ENCODE results near the gene TSC2.

The TSC2 gene

DNA sequence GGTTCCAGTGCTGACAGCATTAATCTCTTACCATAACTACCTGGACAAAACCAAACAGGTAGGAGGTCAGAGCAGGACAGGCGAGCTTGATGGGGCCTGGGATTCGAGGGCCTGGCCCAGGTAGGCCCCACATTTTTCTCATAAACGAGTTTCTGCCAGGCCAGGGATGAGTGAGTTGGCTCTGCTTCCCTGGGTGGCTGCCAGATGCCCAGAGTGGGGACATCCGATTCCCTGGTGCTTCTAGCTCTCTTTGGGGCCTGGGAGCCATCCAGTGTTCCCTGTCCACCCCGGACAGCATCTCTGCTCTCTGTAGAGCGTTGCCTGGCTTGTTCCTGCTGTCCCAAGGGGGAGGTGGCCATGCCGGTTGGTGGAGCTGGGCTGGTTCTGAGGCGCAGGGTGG is 25.1 kb downstream of the TSC2 start:
- no peak for DNase-seq

GRCh38 chr16:2074071-2074470 is 26.3 kb downstream of the TSC2 start:
- DNase-seq = no peak

- DNase-seq = no peak
These were observed 27.8 kb downstream of the TSC2 start for GRCh38 chr16:2075631-2076030.

GRCh38 chr16:2076072-2076865 is 28.5 kb downstream of the TSC2 start:
- DNase-seq = no peak

- DNase-seq = no peak
These were observed 29.2 kb downstream of the TSC2 start for GRCh38 chr16:2077016-2077415.

- DNase-seq = no peak
These were observed 29.9 kb downstream of the TSC2 start for GRCh38 chr16:2077696-2078095.

DNA sequence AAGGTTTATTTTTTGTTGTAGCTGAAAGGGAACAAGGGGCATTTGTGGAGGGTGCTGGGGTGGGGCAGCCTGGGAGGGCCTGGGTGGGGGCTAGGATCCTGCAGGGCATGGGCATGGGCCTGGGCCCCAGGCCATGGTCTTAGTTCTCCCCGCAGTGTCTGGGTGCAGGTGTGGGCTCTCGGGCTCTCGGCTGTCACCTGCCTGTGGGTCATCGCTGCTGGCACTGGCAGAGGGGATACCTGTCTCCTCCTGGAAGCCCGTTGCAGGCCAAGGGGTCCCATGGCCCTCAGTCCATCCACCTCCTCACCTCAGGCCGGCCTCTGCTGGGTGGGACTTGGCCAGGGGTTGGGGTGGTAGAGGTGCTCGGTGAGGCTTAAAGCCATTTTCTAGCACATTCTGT is 30.3 kb downstream of the TSC2 start:
- no peak for DNase-seq

DNA sequence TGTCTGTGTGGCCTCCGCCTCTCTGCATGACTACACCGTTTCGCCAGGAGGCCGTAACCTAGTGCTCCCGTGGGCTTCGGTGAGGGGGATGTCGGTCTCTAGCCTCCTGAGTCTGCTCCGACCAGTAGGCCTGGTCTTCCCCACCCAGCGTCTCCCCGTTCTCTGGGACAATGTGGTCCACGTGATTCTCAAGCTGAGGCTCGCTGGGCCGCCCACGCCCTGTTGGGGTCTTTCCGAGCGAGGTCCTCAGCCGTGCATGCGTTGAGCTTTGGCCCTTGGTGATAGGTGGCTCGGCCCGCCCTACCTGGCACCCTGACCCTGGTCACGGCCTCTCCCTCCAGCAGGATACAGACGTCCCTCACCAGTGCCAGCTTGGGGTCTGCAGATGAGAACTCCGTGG is 30.9 kb downstream of the TSC2 start:
- no peak for DNase-seq

DNA sequence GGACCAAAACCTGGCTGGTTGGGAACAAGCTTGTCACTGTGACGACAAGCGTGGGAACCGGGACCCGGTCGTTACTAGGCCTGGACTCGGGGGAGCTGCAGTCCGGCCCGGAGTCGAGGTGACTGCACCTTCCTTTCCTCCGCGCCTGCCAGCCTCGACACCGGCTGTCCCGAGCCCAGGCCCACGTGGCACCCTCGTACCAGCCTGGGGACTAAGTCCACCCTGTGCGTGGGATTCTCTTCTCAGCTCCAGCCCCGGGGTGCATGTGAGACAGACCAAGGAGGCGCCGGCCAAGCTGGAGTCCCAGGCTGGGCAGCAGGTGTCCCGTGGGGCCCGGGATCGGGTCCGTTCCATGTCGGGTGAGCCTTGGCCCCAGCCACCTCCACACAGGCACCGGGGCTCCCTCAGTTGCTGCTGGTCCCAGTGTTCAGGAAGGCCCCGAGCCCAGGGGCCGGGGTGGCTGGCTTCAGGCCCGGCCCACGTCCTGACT is 31.6 kb downstream of the TSC2 start:
- no peak for DNase-seq

DNA sequence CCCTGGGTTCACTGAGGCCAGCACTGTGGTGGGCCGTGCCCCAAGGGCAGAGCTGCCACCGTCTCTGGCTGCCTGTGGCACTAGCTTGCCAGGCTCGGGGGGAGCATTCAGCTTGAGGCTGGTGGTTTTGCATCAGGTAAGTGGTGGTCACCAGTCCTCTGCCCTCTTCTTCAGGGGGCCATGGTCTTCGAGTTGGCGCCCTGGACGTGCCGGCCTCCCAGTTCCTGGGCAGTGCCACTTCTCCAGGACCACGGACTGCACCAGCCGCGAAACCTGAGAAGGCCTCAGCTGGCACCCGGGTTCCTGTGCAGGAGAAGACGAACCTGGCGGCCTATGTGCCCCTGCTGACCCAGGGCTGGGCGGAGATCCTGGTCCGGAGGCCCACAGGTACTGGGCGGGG is 32.2 kb downstream of the TSC2 start:
- DNase-seq = no peak

GRCh38 chr16:2081201-2082084 is 33.7 kb downstream of the TSC2 start:
- no peak for DNase-seq

DNA sequence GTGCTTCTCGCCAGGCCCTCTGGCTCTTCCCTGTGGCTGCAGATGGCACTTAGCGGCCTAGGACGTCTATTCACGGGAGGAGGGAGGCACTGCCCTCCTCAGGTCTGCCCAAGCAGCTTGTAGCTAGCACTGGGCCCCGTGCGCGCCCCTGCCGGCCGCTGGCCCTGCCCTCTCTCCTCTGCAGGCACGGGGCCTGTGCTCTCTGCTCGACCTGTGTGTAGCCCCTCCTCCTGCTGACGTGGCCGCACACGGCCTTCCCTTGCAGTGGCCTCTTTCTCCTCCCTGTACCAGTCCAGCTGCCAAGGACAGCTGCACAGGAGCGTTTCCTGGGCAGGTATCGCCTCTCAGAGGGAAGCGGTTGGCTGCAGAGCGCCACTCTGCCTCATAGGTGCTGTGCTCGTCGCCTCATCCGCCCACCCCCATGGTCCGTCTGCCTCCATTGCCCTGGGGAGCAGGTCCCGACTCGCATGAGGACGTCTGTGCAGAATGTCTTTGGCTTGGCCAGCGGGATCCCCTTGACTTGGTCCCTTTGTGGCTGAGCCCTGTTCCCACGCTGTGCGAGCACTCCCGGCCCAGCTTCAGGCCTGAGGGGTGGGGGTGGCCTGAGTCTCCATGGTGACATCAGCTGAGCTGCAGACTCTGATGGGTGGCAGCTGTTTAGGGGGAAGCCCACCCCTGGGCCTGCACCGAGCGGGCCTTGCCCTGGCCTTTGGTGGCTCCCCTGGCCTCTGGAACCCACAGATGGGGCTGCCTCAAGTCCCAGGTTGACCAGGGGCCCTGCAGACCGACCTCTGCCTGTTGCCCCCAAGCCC is 34.6 kb downstream of the TSC2 start:
- DNase-seq = no peak

DNA sequence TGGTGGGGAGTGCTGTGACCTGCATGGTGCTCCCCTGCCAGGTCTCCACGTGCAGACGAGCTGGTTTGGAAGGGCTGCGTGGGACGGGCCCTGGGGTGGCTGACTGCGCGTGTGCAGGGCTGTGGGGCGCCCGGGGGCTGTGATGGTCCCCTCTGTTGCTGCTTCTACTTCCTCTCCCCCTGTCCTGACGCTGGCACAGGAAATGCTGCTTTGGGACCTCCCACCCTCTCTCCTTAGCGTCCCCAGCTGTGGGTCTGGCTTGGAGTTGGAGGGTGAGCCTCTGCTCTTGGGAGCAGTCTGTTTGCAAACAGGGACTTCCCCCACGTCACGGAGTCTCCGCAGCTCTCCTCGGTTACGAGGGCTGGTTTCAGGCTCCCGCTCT is 35.2 kb downstream of the TSC2 start:
- DNase-seq = no peak

- DNase-seq = no peak
These were observed 35.6 kb downstream of the TSC2 start for GRCh38 chr16:2083409-2083808.

- DNase-seq = no peak
These were observed 36.3 kb downstream of the TSC2 start for GRCh38 chr16:2083876-2084780.

DNA sequence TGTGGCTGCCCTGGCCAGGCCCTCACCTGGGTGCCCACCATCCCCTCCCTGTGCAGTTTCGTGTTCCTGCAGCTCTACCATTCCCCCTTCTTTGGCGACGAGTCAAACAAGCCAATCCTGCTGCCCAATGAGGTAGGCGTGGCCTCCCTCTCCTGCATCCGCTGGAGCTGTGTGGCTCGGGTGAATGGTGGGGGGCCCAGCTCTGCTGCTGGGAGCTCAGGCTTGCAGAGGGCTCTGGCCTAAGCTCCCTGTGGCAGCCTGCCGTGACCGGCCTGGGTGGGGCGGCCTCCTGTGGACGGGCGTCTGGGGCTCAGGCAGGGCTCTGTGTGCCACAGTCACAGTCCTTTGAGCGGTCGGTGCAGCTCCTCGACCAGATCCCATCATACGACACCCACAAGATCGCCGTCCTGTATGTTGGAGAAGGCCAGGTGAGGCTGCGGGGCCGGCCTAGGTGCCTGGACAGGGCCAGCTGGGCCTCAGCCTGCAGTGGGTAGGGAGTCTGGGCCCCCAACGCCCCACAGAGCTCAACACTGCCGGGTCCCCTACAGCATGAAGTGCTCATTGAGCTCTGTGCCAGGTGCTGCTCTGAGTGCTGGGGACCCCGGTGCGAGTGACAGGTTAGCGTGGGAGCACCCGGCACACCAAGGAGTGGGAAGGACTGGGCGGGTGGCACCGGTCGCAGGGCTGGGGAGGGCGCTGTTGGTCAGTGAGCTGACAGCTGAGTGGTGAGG is 37.3 kb downstream of the TSC2 start:
- no peak for DNase-seq

- DNase-seq = no peak
These were observed 37.9 kb downstream of the TSC2 start for GRCh38 chr16:2085669-2086068.

DNA sequence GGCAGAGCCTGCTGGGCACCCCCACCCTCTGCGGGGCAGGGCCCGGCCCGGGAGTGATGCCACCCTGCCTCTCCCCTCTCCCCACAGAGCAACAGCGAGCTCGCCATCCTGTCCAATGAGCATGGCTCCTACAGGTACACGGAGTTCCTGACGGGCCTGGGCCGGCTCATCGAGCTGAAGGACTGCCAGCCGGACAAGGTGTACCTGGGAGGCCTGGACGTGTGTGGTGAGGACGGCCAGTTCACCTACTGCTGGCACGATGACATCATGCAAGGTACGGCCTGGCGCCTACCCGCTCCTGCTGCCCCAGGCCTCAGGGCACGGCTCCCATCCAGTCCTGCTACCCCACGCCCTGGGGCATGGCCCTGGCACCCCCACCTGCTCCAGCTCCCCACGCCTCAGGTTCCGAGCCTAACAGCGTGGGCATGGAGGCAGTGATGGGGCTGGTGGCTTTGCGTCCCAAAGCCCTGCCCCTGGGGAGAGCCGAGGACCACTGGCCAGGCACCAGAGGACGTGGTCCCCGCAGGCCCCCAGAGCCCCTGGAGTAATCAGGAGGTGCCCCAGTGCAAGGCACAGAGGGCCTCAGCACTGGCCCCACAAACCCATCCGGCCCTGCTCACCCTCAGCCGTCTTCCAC is 38.4 kb downstream of the TSC2 start:
- DNase-seq = no peak

DNA sequence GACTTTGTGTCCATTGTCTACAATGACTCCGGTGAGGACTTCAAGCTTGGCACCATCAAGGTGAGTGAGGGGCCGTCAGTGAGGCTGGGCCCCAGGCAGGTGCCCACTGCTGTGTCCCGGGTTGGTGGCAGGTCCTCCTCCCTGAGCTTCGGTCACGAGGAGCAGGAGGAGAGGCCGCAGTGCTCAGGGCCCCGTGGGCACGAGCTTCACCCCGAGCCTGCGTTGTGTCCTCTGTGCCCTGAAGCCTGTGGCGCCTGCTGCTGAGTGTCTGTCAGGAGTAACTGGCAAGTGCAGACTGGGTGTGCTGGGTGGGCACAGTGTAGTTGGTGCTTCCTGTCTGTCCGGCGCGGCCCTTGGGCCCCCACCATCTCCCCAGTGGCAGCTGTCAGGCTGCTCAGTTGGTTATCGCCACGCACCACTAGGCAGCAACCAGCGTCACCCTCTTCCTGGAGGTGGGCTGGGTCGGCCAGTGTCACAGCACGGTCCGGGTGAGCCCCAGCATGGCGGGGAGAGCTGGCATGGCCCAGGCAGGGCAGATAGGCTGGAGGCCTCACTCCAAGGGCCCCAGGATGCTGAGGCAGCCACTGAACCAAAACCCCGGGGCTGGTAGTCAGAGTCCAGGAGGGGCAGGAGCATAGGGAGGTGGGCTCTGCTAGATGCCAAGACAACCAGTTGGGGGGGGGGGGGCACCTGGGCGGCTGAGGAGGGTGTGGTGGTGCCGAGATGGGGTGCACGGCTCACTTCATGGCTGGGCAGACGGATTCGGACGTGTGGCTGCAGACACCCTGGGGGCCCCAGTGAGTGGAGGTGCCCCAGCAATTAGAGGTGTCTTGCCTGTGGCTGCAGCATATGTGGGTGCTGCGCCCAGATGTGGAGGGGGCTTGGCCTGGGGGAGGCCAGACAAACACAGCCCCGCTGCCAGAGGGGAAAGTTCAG is 39.3 kb downstream of the TSC2 start:
- no peak for DNase-seq
